ENCODE data around the gene SECISBP2L. TPM values are rescaled to one million over a fixed set of nuclear protein-coding genes. Genes with fewer than 3 reads are reported as not detected.

The SECISBP2L gene
- total and polyA plus RNA-seq, 2 of the 4 experiments (the other 2 are of a cell fraction): 13.1 to 34.1 TPM

DNA sequence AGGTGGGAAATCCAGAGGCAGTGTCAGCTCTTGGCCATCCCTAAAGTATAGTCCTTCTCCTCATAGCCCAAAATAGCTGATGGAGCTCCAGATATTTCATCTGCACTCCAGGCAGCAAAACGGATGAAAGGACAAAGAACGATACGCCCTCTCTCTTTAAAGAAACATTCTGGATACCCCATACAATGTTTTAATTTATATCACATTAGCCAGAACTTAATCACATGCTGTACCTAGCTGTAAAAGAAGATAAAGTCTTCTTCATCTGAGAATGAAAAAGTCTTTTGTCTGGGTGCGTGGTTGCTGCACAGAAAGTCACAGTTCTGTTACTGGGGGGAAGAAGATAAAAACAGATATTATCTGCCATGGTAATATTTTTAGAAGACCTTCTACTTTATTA lies 78.2 kb downstream of the SECISBP2L start:
- no peaks in the 10 kb centered on the region for H3K9me3 ChIP-seq (ENCODE audit: control insufficient read depth, insufficient read depth, low read length)
- no peak overlapping the region for H3K56ac ChIP-seq (ENCODE audit: extremely low read depth, insufficient read depth, low read length)
- H4K20me1 ChIP-seq (ENCODE audit: insufficient read depth, low read length): no peaks in the 10 kb centered on the region
- no peak overlapping the region for H2BK120ac ChIP-seq (ENCODE audit: low read depth, low read length)
- no CpG with 5 or more reads among the region's 4 CpGs for WGBS, 2 experiments (ENCODE audit: extremely low coverage in 2 of 2, insufficient read length in 1 of 2)
- no peak overlapping the region for H4K91ac ChIP-seq (ENCODE audit: insufficient read depth, low read depth, low read length)
- POLR2A ChIA-PET (ENCODE audit: unreplicated experiment): no interaction called here
- H3K27me3 ChIP-seq (ENCODE audit: control insufficient read depth, insufficient read depth, low read length): no peaks in the 10 kb centered on the region
- H3K23ac ChIP-seq (ENCODE audit: low read depth, low read length): no peak overlapping the region
- H3K36me3 ChIP-seq (ENCODE audit: control insufficient read depth, insufficient read depth, low read length): no peaks in the 10 kb centered on the region
- no peak overlapping the region for H2AFZ ChIP-seq (replicated peaks; ENCODE audit: low read length, poor library complexity)
- dilution Hi-C loops (cut with HindIII; ENCODE audit: low sequenced_read_pairs, unreplicated experiment) (no loop called here), intact Hi-C loops (cut with micrococcal nuclease) (loop anchor here (10.0 kb wide), 1 partner anchor 253 kb away; no protein-coding TSS in a partner anchor), in situ Hi-C loops (cut with MboI; ENCODE audit: low sequenced_read_pairs) (loop anchor here (25.0 kb wide), 1 partner anchor 606 kb away; no protein-coding TSS in a partner anchor)
- H3K27ac ChIP-seq (ENCODE audit: insufficient read depth, low read length): no peak overlapping the region
- peak overlapping the region; percentile 18; the same call in 1 of the 2 replicates for H3K18ac ChIP-seq (ENCODE audit: low read depth, low read length)
- no peak overlapping the region for H3K14ac ChIP-seq (replicated peaks; ENCODE audit: low read depth, low read length)
- no peak overlapping the region for H3K4me2 ChIP-seq (ENCODE audit: low read depth, low read length)
- H4K8ac ChIP-seq (ENCODE audit: low read depth in 2 of 2, low read length in 2 of 2): no peak overlapping the region
- CTCF ChIA-PET: interaction anchor here (5.4 kb wide), 1 partner anchor 7 kb away, joined by 34 read pairs; no protein-coding TSS in a partner anchor
- no peak for DNase-seq
- H3K4ac ChIP-seq (ENCODE audit: low read depth, low read length): 0 out of 2 replicates have a peak overlapping the region, but pooled peaks have one; percentile 11
- H3K9ac ChIP-seq (ENCODE audit: low read depth, low read length): no peak overlapping the region
- H2BK15ac ChIP-seq (ENCODE audit: low read depth, low read length): peak overlapping the region; percentile 42; the same call in 1 of the 3 replicates
- no peak overlapping the region for H3K4me3 ChIP-seq (ENCODE audit: insufficient read depth, low read depth, low read length)
- no peak overlapping the region for H4K5ac ChIP-seq (ENCODE audit: low read depth, low read length)
- H3K9me1 ChIP-seq (ENCODE audit: insufficient read depth, low read length): peaks cover 11% of the 10 kb centered on the region; the same call in 1 of the 2 replicates
- no TSS peak for BruUV-seq (replicated peaks)
- peaks cover 8% of the 10 kb centered on the region for H3K4me1 ChIP-seq (ENCODE audit: control insufficient read depth, insufficient read depth, low read length)
- no peak for TF ChIP-seq RAD21 (IDR thresholded peaks at IDR 0.05; ENCODE audit: low read length)
- no peak for TF ChIP-seq MAFK (IDR thresholded peaks at IDR 0.05; ENCODE audit: low read depth, low read length)
- no peak for TF ChIP-seq SMC3 (IDR thresholded peaks at IDR 0.05; ENCODE audit: low read depth, low read length)
- no peak for TF ChIP-seq CTCF (conservative IDR thresholded peaks at IDR 0.05; ENCODE audit: low read depth, low read length)
- TF ChIP-seq NFE2L2 (IDR thresholded peaks at IDR 0.05; ENCODE audit: low read depth, low read length): no peak
- TF ChIP-seq RFX5 (IDR thresholded peaks at IDR 0.05; ENCODE audit: low read depth, low read length): no peak
- TF ChIP-seq BHLHE40 (IDR thresholded peaks at IDR 0.05; ENCODE audit: low read depth, low read length): no peak
- TF ChIP-seq MAZ (IDR thresholded peaks at IDR 0.05; ENCODE audit: borderline replicate concordance, low read depth, low read length): no peak
- no peak for TF ChIP-seq POLR2A (IDR thresholded peaks at IDR 0.05; ENCODE audit: low read depth, low read length)
- TF ChIP-seq, protein P1, sequence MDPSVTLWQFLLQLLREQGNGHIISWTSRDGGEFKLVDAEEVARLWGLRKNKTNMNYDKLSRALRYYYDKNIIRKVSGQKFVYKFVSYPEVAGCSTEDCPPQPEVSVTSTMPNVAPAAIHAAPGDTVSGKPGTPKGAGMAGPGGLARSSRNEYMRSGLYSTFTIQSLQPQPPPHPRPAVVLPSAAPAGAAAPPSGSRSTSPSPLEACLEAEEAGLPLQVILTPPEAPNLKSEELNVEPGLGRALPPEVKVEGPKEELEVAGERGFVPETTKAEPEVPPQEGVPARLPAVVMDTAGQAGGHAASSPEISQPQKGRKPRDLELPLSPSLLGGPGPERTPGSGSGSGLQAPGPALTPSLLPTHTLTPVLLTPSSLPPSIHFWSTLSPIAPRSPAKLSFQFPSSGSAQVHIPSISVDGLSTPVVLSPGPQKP (IDR thresholded peaks at IDR 0.05; ENCODE audit: borderline replicate concordance, low read depth, low read length): no peak
- no peak overlapping the region for H2BK5ac ChIP-seq (ENCODE audit: low read depth, low read length, poor library complexity, severe bottlenecking)
- ATAC-seq (ENCODE audit: low read depth): no peak
- H2AK5ac ChIP-seq (ENCODE audit: low read depth, low read length): peak overlapping the region; percentile 29; the same call in 1 of the 2 replicates
- H2BK20ac ChIP-seq (ENCODE audit: low read depth, low read length): peak overlapping the region; percentile 16; the same call in 1 of the 2 replicates
- H3K79me1 ChIP-seq (ENCODE audit: low read depth in 1 of 2, low read length in 2 of 2): no peaks in the 10 kb centered on the region; a peak in 1 of 4 replicates
- H2AK9ac ChIP-seq (replicated peaks; ENCODE audit: low read depth, low read length, poor library complexity): no peak overlapping the region
